PC-3 (cell line): ENCODE measurements around the gene RCAN2. TPM values are rescaled to one million over a fixed set of nuclear protein-coding genes. Genes with fewer than 3 reads are reported as not detected.

Source experiments
- ATAC-seq: fragments of 200-7000 bp; cut with Tn5 transposase; 2 replicates; pipeline ENCODE4 v1.9.1; 2020; ENCODE audit warnings: mild to moderate bottlenecking, moderate library complexity
- BruUV-seq: library from RNA; stranded (reverse); fragments of 400-500 nt; replicated peaks from 2 replicates; lab custom pipeline; 2021; lab: Mats Ljungman, UMichigan
- CTCF ChIA-PET: fragments of 300-600 bp; sonication (Branson Sonifier 250); formaldehyde crosslinking; loops from one replicate; lab custom pipeline; 2022; ENCODE audit warnings: antibody characterized with exemption; lab: Charles Lee
- POLR2A ChIA-PET: fragments of 300-600 bp; sonication (Branson Sonifier 250); formaldehyde crosslinking; loops from one replicate; lab custom pipeline; 2022; ENCODE audit warnings: antibody characterized with exemption; ENCODE audit not compliant: unreplicated experiment; lab: Charles Lee
- DNase-seq: peaks from one replicate; pipeline ENCODE4 v3.0.0-alpha.2; 2015
- H2AFZ ChIP-seq: fragments of 300-600 bp; sonication (generic); 2 replicates; pipeline ENCODE4 v1.6.0; 2016; ENCODE audit warnings: antibody characterized with exemption, low read length
- H3F3A ChIP-seq: fragments of 300-600 bp; sonication (generic); one replicate; pipeline ENCODE4 v1.6.0; 2017; ENCODE audit warnings: antibody characterized with exemption, low read length, control low read depth, mild to moderate bottlenecking; ENCODE audit not compliant: unreplicated experiment
- H3K27ac ChIP-seq: fragments of 300-600 bp; sonication (generic); 2 replicates; pipeline ENCODE4 v1.5.1; 2016; ENCODE audit warnings: mild to moderate bottlenecking, low read length
- H3K27me3 ChIP-seq: fragments of 300-600 bp; sonication (generic); 2 replicates; pipeline ENCODE4 v1.6.1; 2016; ENCODE audit warnings: low read length, mixed read lengths
- H3K36me3 ChIP-seq: fragments of 300-600 bp; sonication (generic); 2 replicates; pipeline ENCODE4 v1.6.1; 2016; ENCODE audit warnings: low read depth, mixed run types, low read length, mixed read lengths
- H3K4me1 ChIP-seq: fragments of 300-600 bp; sonication (generic); 2 replicates; pipeline ENCODE4 v1.5.1; 2016; ENCODE audit warnings: low read length; ENCODE audit not compliant: insufficient read depth
- H3K4me2 ChIP-seq: fragments of 300-600 bp; sonication (generic); 2 replicates; pipeline ENCODE4 v1.6.0; 2016; ENCODE audit warnings: low read length
- H3K4me3 ChIP-seq: fragments of 300-600 bp; sonication (generic); 2 replicates; pipeline ENCODE4 v1.5.1; 2016; ENCODE audit warnings: mild to moderate bottlenecking, low read length, mixed read lengths
- H3K79me2 ChIP-seq: fragments of 300-600 bp; sonication (generic); 2 replicates; pipeline ENCODE4 v1.6.1; 2017; ENCODE audit warnings: low read length, mixed read lengths
- H3K9ac ChIP-seq: fragments of 300-600 bp; sonication (generic); 2 replicates; pipeline ENCODE4 v1.6.0; 2016; ENCODE audit warnings: mild to moderate bottlenecking, low read length
- H3K9me2 ChIP-seq: fragments of 300-600 bp; sonication (generic); replicated peaks from 2 replicates; pipeline ENCODE4 v1.6.1; 2016; ENCODE audit warnings: mixed run types, low read length, mixed read lengths
- H3K9me3 ChIP-seq: fragments of 300-600 bp; sonication (generic); 2 replicates; pipeline ENCODE4 v1.6.1; 2016; ENCODE audit warnings: low read length, mixed read lengths
- H4K20me1 ChIP-seq: fragments of 300-600 bp; sonication (generic); 2 replicates; pipeline ENCODE4 v1.6.1; 2016; ENCODE audit warnings: low read length, mixed read lengths
- CTCF ChIP-seq: fragments of 300-600 bp; sonication (generic); conservative IDR thresholded peaks from 2 replicates; pipeline ENCODE4 v1.5.1; 2017; ENCODE audit warnings: antibody characterized with exemption, low read depth, mild to moderate bottlenecking, low read length
- EZH2 ChIP-seq: fragments of 300-600 bp; sonication (generic); IDR thresholded peaks from one replicate; pipeline ENCODE4 v1.6.1; 2017; ENCODE audit warnings: antibody characterized with exemption, mild to moderate bottlenecking, low read length; ENCODE audit not compliant: unreplicated experiment
- EZH2phosphoT487 ChIP-seq: fragments of 300-600 bp; sonication (generic); IDR thresholded peaks from 2 replicates; pipeline ENCODE4 v1.6.1; 2018; ENCODE audit warnings: mild to moderate bottlenecking, antibody characterized with exemption, low read length, borderline replicate concordance
- intact Hi-C: fragments of 100-400 bp; cut with micrococcal nuclease; formaldehyde crosslinking; loops from 2 replicates; pipeline ENCODE4 v1.9.0; 2023
- total RNA-seq: library from RNA; depleted of rRNA; stranded (reverse); fragments of >200 nt; gene quantifications from 2 replicates; pipeline ENCODE4 v1.2.3, GENCODE V29; 2014

The RCAN2 gene
- total RNA-seq, 1 experiment from 2014 or later, result not detected

GRCh38 chr6:46466570-46466969 lies 24.7 kb downstream of the RCAN2 start:
- Histone ChIP-seq H3K9me3 (no peaks in the 10 kb centered on the region), H3K9ac (no peak overlapping the region), H4K20me1 (no peaks in the 10 kb centered on the region), H3K79me2 (no peaks in the 10 kb centered on the region), H3K27me3 (peaks cover 30% of the 10 kb centered on the region), H3K27ac (no peak overlapping the region), H2AFZ (no peak overlapping the region), H3K4me3 (no peak overlapping the region), H3F3A (no peaks in the 10 kb centered on the region), H3K36me3 (no peaks in the 10 kb centered on the region), H3K9me2 (no peaks in the 10 kb centered on the region), H3K4me1 (no peaks in the 10 kb centered on the region), H3K4me2 (no peak overlapping the region)
- ChIA-PET CTCF (no interaction called here), POLR2A (interaction anchor here (0.7 kb wide), 2 partner anchors 35 to 836 kb away, joined by 4 to 5 read pairs; no protein-coding TSS in a partner anchor)
- TF ChIP-seq CTCF, result no peak
- TF ChIP-seq EZH2phosphoT487, result no peak
- intact Hi-C loops, result no loop called here
- no peak for DNase-seq
- BruUV-seq, result no TSS peak
- no peak for ATAC-seq

- H3K4me3 ChIP-seq, result no peak overlapping the region
- H3K9ac ChIP-seq, result no peak overlapping the region
- BruUV-seq, result no TSS peak
- no peak; the same call in 1 of the 2 replicates for ATAC-seq
- H3K79me2 ChIP-seq, result no peaks in the 10 kb centered on the region
- intact Hi-C loops, result no loop called here
- H2AFZ ChIP-seq, result no peak overlapping the region
- ChIA-PET CTCF (no interaction called here), POLR2A (interaction anchor here (0.6 to 0.7 kb wide), 2 partner anchors 204 to 835 kb away, joined by 4 to 5 read pairs; no protein-coding TSS in a partner anchor)
- TF ChIP-seq EZH2phosphoT487 (no peak), CTCF (no peak), EZH2 (no peak)
- H3K27ac ChIP-seq, result no peak overlapping the region
- H3K9me2 ChIP-seq, result no peaks in the 10 kb centered on the region
- H3K4me2 ChIP-seq, result no peak overlapping the region
- H3K9me3 ChIP-seq, result no peaks in the 10 kb centered on the region
- H3F3A ChIP-seq, result no peaks in the 10 kb centered on the region
- H3K4me1 ChIP-seq, result no peaks in the 10 kb centered on the region
- DNase-seq, result peak; percentile 31
- H3K27me3 ChIP-seq, result peaks cover 40% of the 10 kb centered on the region
- H4K20me1 ChIP-seq, result no peaks in the 10 kb centered on the region
- no peaks in the 10 kb centered on the region for H3K36me3 ChIP-seq
Observed at GRCh38 chr6:46465294-46466165, 25.7 kb downstream of the RCAN2 start.

GRCh38 chr6:46456297-46456696 lies 35.0 kb downstream of the RCAN2 start:
- H3K9me3 ChIP-seq, result no peaks in the 10 kb centered on the region
- ATAC-seq (no peak), DNase-seq (no peak)
- intact Hi-C loops, result no loop called here
- no peak overlapping the region for H3K27ac ChIP-seq
- no peaks in the 10 kb centered on the region for H3K4me1 ChIP-seq
- H3K9me2 ChIP-seq, result no peaks in the 10 kb centered on the region
- H3K4me3 ChIP-seq, result no peak overlapping the region
- peaks cover 56% of the 10 kb centered on the region for H3K27me3 ChIP-seq
- no peak overlapping the region for H3K9ac ChIP-seq
- TF ChIP-seq EZH2 (no peak), CTCF (no peak), EZH2phosphoT487 (no peak)
- H3K36me3 ChIP-seq, result no peaks in the 10 kb centered on the region
- H3F3A ChIP-seq, result no peaks in the 10 kb centered on the region
- CTCF ChIA-PET, result no interaction called here
- no peaks in the 10 kb centered on the region for H3K79me2 ChIP-seq
- no TSS peak for BruUV-seq
- POLR2A ChIA-PET, result no interaction called here
- no peaks in the 10 kb centered on the region for H4K20me1 ChIP-seq
- H3K4me2 ChIP-seq, result no peak overlapping the region
- no peak overlapping the region for H2AFZ ChIP-seq
